ENCODE results near the gene NTM.

DNA sequence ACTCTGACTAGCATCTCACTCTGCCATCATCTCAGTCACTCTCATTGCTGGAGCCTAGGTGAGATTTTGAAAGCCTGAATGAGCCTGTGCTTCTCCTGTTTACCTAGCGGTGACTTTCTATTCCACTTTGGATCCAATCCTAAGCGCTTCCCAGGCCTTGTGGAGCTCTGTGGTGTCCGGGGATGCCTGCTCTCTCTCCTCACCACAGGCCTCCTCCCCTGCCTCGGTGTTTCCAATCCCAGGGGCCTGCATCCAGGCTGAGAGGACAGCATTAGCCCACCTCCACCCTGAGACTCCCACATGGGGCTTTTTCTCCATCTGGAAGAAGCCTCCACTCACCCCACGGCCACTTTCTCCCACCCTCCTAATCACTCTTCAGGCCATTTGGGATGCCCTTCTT, 380.3 kb downstream of the NTM start:
- TF ChIP-seq, protein P1, sequence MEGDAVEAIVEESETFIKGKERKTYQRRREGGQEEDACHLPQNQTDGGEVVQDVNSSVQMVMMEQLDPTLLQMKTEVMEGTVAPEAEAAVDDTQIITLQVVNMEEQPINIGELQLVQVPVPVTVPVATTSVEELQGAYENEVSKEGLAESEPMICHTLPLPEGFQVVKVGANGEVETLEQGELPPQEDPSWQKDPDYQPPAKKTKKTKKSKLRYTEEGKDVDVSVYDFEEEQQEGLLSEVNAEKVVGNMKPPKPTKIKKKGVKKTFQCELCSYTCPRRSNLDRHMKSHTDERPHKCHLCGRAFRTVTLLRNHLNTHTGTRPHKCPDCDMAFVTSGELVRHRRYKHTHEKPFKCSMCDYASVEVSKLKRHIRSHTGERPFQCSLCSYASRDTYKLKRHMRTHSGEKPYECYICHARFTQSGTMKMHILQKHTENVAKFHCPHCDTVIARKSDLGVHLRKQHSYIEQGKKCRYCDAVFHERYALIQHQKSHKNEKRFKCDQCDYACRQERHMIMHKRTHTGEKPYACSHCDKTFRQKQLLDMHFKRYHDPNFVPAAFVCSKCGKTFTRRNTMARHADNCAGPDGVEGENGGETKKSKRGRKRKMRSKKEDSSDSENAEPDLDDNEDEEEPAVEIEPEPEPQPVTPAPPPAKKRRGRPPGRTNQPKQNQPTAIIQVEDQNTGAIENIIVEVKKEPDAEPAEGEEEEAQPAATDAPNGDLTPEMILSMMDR (IDR thresholded peaks at IDR 0.05; ENCODE audit: poor library complexity, severe bottlenecking): no peak
- TF ChIP-seq POLR2AphosphoS5 (IDR thresholded peaks at IDR 0.05) (no peak), EP300 (conservative IDR thresholded peaks at IDR 0.05; ENCODE audit: poor library complexity, severe bottlenecking) (no peak), RAD21 (conservative IDR thresholded peaks at IDR 0.05) (no peak), TAF1 (IDR thresholded peaks at IDR 0.05; ENCODE audit: low read depth) (no peak), EZH2 (IDR thresholded peaks at IDR 0.05; ENCODE audit: borderline replicate concordance, insufficient read depth, low read length, poor library complexity, severe bottlenecking) (no peak), SMC3 (conservative IDR thresholded peaks at IDR 0.05; ENCODE audit: poor library complexity) (no peak), MXI1 (conservative IDR thresholded peaks at IDR 0.05; ENCODE audit: poor library complexity, severe bottlenecking) (no peak), REST (IDR thresholded peaks at IDR 0.05; ENCODE audit: borderline replicate concordance) (no peak)

Measured in neural cell (in vitro differentiated cells).